Activated naive CD8-positive, alpha-beta T cell treated with anti-CD3 and anti-CD28 coated beads, Interleukin-2, amount 10 ng/mL, durations not matched to agents 7 days and 5 days (primary cell): ENCODE data around the gene TAS2R43. TPM values are rescaled to one million over a fixed set of nuclear protein-coding genes. Genes with fewer than 3 reads are reported as not detected.
"Not testable (repeated sequence)": the region's sequence is repeated elsewhere in the genome, so short reads cannot be mapped to it uniquely, and the experiment has no call there.

Experiments used
- ATAC-seq: fragments of 150-1000 bp; cut with Tn5 transposase; one replicate; pipeline ENCODE4 v1.10.0; 2021; ENCODE audit warnings: low read depth, moderate library complexity
- POLR2A ChIA-PET: fragments of 350-600 bp; sonication (Branson Sonifier 250); formaldehyde crosslinking; loops from one replicate; lab custom pipeline; 2021; ENCODE audit warnings: antibody characterized with exemption; lab: Charles Lee
- DNase-seq: peaks from one replicate; pipeline ENCODE4 v3.0.0; 2021
- H3K27ac Mint-ChIP-seq: one replicate; pipeline ENCODE4 v1.8.0; 2022; ENCODE audit warnings: mild to moderate bottlenecking, mixed read lengths
- H3K27me3 Mint-ChIP-seq: one replicate; pipeline ENCODE4 v1.8.0; 2022; ENCODE audit warnings: mild to moderate bottlenecking, moderate library complexity, mixed read lengths
- H3K36me3 Mint-ChIP-seq: one replicate; pipeline ENCODE4 v1.8.0; 2021; ENCODE audit warnings: mild to moderate bottlenecking, mixed read lengths
- H3K4me1 Mint-ChIP-seq: one replicate; pipeline ENCODE4 v1.8.0; 2021; ENCODE audit warnings: mixed read lengths
- H3K4me3 Mint-ChIP-seq: one replicate; pipeline ENCODE4 v1.8.0; 2022; ENCODE audit warnings: mild to moderate bottlenecking, moderate library complexity, mixed read lengths
- H3K9me3 Mint-ChIP-seq: one replicate; pipeline ENCODE4 v1.8.0; 2021; ENCODE audit warnings: mixed read lengths
- total RNA-seq, 2 experiments: library from RNA; stranded (reverse); gene quantifications; one replicate each; pipeline ENCODE4 v1.2.3, GENCODE V29; 2021

TAS2R43 gene
- total RNA-seq, 2 experiments from 2014 or later, result 0.39 to 0.54 TPM

DNA sequence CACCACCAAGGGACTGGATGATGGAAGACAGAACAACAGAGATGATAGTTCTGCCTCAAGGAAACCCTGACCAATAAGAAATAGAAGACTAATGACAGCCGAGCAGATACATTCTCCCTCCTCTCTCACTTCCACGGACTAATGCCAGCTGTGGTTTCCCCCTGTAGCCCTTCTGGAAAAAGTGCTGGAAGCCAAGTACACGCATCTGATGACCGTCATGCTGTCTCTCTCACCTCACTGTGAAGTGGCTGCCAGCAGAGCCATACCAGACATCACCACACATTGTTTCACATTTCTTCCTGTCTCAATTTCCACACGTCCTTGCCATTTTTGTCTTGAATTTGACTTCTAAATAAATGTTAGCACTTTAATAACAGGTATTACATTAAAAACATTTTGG, 2.9 kb downstream of the TAS2R43 start:
- Mint-ChIP-seq H3K4me3 (no peak overlapping the region), H3K9me3 (no peaks in the 10 kb centered on the region), H3K27ac (no peak overlapping the region), H3K36me3 (peaks cover 6% of the 10 kb centered on the region), H3K4me1 (no peaks in the 10 kb centered on the region), H3K27me3 (no peaks in the 10 kb centered on the region)
- ATAC-seq (no peak), DNase-seq (no peak)
- POLR2A ChIA-PET, result no interaction called here

DNA sequence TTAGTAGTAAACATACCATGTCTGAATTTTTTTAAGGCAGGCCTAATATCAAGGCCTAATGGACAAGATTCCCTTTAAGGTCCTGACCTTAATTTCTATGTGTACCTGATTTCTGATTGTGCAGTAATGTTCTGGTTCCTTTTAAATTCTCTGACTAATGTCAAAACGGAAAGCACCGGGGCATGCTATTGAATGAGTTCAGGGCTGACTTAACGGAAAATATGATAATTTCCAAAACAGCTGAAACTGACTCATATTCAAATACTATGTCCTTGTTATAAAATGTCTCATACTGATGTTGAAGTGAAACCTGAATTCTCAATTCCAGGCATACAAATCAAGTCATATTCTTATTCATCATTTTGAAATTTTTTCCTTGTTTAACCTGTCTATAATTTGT, 6.7 kb downstream of the TAS2R43 start:
- POLR2A ChIA-PET, result no interaction called here

DNA sequence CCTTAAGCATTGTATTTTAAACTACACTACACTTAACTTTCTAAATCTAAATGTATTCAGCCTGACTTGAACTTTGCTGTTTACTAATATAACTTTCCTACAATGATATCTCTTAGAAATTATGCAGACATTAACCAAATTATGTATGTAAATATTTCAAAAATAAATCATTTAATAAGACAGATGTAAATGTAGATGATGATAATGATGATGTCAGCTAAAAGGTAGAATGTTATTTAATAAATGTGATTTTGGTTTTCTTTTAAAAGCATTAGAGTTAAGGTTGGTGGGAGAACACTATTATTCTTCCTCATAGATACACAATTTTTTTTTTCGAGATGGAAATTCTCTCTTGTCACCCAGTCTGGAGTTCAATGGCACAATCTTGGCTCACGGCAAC, 10.1 kb downstream of the TAS2R43 start:
- peaks cover 27% of the 10 kb centered on the region for H3K36me3 Mint-ChIP-seq
- H3K27me3 Mint-ChIP-seq, result no peaks in the 10 kb centered on the region
- ATAC-seq, result no peak
- POLR2A ChIA-PET, result no interaction called here
- H3K4me3 Mint-ChIP-seq, result no peak overlapping the region
- no peaks in the 10 kb centered on the region for H3K4me1 Mint-ChIP-seq
- DNase-seq, result no peak
- H3K27ac Mint-ChIP-seq, result no peak overlapping the region
- H3K9me3 Mint-ChIP-seq, result peaks cover 13% of the 10 kb centered on the region

More for the DNA sequence above, 6.7 kb downstream of the TAS2R43 start:
- ATAC-seq (no peak), DNase-seq (no peak)
- Mint-ChIP-seq H3K9me3 (peaks cover 11% of the 10 kb centered on the region), H3K36me3 (peaks cover 19% of the 10 kb centered on the region), H3K27me3 (no peaks in the 10 kb centered on the region), H3K4me3 (no peak overlapping the region), H3K27ac (no peak overlapping the region), H3K4me1 (no peaks in the 10 kb centered on the region)

DNA sequence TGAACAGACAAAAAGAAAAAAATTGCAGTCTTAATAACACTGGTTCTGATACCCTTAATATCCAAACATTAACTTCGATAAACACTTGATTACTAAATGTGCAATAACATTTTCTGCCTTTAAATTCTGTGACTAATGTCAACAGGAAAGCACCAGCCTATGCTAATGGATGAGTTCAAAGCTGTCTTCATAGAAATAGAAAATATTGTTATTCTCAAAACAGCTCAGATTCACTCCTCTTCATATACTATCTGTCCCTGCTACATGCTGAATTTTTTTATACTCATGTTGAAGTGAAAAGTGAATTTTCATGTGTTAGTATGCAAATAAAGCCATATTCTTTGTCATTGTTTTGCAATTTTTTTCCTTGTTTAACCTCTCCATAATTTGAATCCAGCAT, 13.9 kb downstream of the TAS2R43 start:
- POLR2A ChIA-PET, result no interaction called here
- H3K36me3 Mint-ChIP-seq, result peaks cover 24% of the 10 kb centered on the region
- H3K27me3 Mint-ChIP-seq, result no peaks in the 10 kb centered on the region
- H3K4me3 Mint-ChIP-seq, result no peak overlapping the region
- H3K27ac Mint-ChIP-seq, result no peak overlapping the region
- peaks cover 7% of the 10 kb centered on the region for H3K9me3 Mint-ChIP-seq
- no peak for DNase-seq
- ATAC-seq, result no peak
- no peaks in the 10 kb centered on the region for H3K4me1 Mint-ChIP-seq

DNA sequence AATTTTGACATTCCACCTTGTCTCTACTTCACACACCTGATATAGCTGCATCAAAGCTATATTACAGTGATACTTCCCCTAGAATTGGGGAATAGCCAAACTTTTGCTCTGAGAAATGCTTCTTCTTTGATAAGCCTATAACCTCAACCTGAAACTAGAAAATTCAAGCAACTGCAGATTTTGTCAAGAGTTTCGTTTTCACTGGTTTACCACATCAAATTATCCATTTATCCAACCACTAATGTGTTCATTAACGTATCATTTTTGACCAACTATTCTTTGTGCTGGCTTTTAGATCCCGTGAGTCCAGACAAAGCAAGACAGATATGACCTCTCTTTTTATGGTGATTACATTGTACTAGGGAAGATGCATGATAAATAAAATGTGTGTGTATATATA, 16.5 kb downstream of the TAS2R43 start:
- POLR2A ChIA-PET, result no interaction called here
- DNase-seq (no peak), ATAC-seq (no peak)
- Mint-ChIP-seq H3K4me3 (no peak overlapping the region), H3K4me1 (no peaks in the 10 kb centered on the region), H3K27ac (no peak overlapping the region), H3K9me3 (peaks cover 3% of the 10 kb centered on the region), H3K36me3 (peaks cover 27% of the 10 kb centered on the region), H3K27me3 (no peaks in the 10 kb centered on the region)

DNA sequence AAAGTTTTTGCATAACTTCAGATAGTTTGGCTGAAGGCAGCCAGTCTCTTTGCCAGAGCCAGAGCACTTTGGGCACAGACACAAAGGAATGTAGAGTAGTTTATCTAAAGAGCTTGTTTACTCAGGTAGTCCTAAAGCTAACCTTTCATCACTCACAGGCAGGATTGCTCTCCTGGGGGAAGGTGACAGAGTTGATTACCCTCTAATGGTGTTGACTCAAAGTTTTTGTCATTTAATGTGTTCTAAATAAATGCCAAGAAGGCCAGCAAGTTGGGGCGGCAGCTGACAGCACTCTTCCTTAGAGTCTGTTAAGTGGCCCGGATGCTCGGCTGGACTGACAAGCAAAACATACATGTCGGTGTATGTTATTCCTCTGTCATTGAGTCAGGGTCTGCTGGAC, 20.7 kb downstream of the TAS2R43 start:
- DNase-seq (no peak), ATAC-seq (no peak)
- H3K36me3 Mint-ChIP-seq, result peaks cover 16% of the 10 kb centered on the region
- H3K4me3 Mint-ChIP-seq, result no peak overlapping the region
- H3K9me3 Mint-ChIP-seq, result peaks cover 3% of the 10 kb centered on the region
- H3K27me3 Mint-ChIP-seq, result no peaks in the 10 kb centered on the region
- no peak overlapping the region for H3K27ac Mint-ChIP-seq
- H3K4me1 Mint-ChIP-seq, result no peaks in the 10 kb centered on the region
- POLR2A ChIA-PET, result interaction anchor here (1.2 kb wide), 1 partner anchor 52 kb away, joined by 3 read pairs; no protein-coding TSS in a partner anchor

DNA sequence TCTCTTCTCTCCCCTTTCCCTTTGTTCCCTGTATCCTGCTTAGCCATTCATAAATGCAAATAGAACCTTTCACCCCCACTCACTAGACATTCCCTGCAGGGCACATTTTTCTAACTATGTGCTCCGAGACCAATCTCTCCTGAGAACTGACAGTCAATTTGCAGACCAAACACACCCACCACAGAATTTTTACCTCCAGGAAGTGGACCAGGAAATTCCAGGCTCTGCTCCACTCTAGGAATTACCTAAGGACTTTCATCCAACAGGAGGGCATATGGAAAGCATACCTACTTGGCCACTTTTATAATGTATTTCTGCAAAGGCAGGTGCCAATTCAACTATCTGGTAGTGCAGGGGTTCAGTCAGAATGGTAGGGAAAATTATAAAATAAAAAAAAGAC, 21.1 kb downstream of the TAS2R43 start:
- Mint-ChIP-seq H3K27ac (no peak overlapping the region), H3K4me1 (no peaks in the 10 kb centered on the region), H3K9me3 (peaks cover 3% of the 10 kb centered on the region), H3K36me3 (peaks cover 14% of the 10 kb centered on the region), H3K27me3 (no peaks in the 10 kb centered on the region), H3K4me3 (no peak overlapping the region)
- POLR2A ChIA-PET, result interaction anchor here (1.2 kb wide), 1 partner anchor 51 kb away, joined by 3 read pairs; no protein-coding TSS in a partner anchor
- ATAC-seq (no peak), DNase-seq (no peak)

DNA sequence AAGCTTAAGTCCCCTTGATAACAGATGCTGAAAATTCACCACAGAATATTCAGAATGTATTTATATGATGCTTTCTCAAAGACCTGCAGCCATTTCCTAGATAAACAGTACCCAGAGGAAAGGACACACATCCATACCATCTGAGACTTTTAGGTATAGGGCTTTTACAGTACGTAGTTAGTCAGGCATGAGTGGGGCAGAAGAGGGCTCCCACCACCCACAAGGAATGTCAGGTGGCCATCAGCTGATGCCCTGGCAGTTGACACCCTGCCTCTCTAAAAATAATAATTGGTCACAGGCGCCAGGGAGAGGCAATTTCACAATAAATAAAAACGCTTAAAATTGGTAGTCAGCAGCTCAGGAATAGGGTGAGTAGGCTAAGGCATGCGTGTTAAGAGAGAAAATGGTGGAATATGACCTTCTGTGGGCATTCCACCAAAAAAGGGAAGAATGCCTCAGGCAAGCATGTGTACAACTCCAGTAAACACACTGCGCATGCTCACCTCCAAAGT, 22.2 kb downstream of the TAS2R43 start:
- H3K4me1 Mint-ChIP-seq, result no peaks in the 10 kb centered on the region
- no peak overlapping the region for H3K27ac Mint-ChIP-seq
- H3K36me3 Mint-ChIP-seq, result peaks cover 18% of the 10 kb centered on the region
- no peaks in the 10 kb centered on the region for H3K27me3 Mint-ChIP-seq
- ATAC-seq (no peak), DNase-seq (no peak)
- H3K9me3 Mint-ChIP-seq, result peaks cover 3% of the 10 kb centered on the region
- POLR2A ChIA-PET, result no interaction called here
- H3K4me3 Mint-ChIP-seq, result no peak overlapping the region

DNA sequence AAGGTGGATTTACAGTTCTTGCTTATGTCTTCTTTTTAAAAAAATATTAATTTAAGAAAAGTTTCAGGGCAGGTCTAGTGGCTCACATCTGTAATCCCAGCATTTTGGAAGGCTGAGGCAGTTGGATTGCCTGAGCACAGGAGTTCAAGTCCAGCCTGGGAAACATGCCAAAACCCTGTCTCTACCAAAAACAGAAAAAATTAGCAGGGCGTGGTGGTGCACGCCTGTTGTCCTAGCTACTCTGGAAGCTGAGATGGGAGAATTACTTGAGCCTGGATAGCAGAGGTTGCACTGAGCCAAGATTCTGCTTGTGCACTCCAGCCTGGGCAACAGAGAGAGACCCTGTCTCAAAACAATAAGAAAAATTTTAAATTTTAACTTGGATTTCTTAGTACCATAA, 24.6 kb downstream of the TAS2R43 start:
- no peaks in the 10 kb centered on the region for H3K27me3 Mint-ChIP-seq
- no peak overlapping the region for H3K4me3 Mint-ChIP-seq
- POLR2A ChIA-PET, result no interaction called here
- H3K27ac Mint-ChIP-seq, result no peak overlapping the region
- peaks cover 21% of the 10 kb centered on the region for H3K36me3 Mint-ChIP-seq
- peaks cover 3% of the 10 kb centered on the region for H3K9me3 Mint-ChIP-seq
- no peak for ATAC-seq
- no peak for DNase-seq
- no peaks in the 10 kb centered on the region for H3K4me1 Mint-ChIP-seq

DNA sequence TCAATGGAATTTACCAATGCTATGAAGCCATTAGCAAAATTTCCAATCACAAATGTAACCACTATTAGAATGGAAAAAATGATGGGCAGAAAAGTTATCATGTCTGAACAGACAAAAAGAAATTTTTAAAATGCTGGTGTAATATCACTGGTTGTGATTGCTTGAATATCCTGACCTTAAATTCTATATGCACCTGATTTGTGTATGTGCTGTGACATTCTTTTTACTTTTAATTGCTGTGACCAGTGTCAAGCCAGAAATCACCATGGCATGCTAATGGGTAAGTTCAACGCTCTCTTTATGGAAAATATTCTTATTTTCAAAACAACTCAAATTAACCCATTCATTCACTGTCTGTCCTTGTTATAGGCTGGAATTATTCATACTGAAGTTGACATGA, 29.9 kb downstream of the TAS2R43 start, which contains the start of gene TAS2R46:
Gene TAS2R46 (minus strand): TSS at position 101 of the 400 bp plus-strand sequence. CDS start 0 bp downstream, at position 101.
- POLR2A ChIA-PET, H3K4me3 Mint-ChIP-seq, H3K4me1 Mint-ChIP-seq, H3K27ac Mint-ChIP-seq, DNase-seq, H3K9me3 Mint-ChIP-seq, H3K27me3 Mint-ChIP-seq, ATAC-seq: not testable (repeated sequence)
- H3K36me3 Mint-ChIP-seq, result peaks cover 18% of the 10 kb centered on the region

DNA sequence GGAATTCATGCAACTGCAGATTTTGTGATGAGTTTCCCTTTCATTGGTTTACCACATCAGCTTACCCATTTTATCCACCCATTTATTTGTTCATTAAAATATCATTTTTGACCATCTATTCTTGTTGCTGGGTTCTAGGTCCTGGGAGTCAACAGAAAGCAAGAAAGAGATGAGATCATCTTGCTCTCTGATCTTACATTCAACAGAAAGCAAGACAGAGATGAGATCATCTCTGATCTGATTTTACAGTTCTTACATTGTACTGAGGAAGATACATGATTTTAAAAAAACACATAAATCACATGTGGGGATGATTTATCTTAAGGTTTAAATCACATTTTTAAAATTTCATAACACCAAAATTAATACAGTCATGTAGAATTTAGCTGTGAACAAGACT, 32.3 kb downstream of the TAS2R43 start:
- H3K27ac Mint-ChIP-seq, result no peak overlapping the region
- DNase-seq (no peak), ATAC-seq (no peak)
- peaks cover 24% of the 10 kb centered on the region for H3K36me3 Mint-ChIP-seq
- POLR2A ChIA-PET, result no interaction called here
- no peak overlapping the region for H3K4me3 Mint-ChIP-seq
- H3K9me3 Mint-ChIP-seq, result peaks cover 2% of the 10 kb centered on the region
- H3K4me1 Mint-ChIP-seq, result no peaks in the 10 kb centered on the region
- H3K27me3 Mint-ChIP-seq, result no peaks in the 10 kb centered on the region

DNA sequence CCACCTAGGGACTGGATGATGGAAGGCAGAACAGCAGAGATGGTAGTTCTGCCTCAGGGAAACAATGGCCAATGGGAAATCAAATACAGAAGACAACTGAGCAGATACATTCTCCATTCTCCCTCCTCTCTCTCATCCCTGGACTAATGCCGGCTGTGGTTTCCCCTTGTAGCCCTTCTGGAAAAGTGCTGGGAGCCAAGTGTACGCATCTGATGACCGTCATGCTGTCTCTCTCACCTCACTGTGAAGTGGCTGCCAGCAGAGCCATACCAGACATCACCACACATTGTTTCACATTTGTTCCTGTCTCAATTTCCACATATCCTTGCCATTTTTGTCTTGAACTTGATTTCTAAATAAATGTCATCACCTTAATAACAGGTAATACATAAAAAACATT, 33.1 kb downstream of the TAS2R43 start:
- H3K9me3 Mint-ChIP-seq, result peaks cover 2% of the 10 kb centered on the region
- DNase-seq, result no peak
- H3K4me1 Mint-ChIP-seq, result no peaks in the 10 kb centered on the region
- POLR2A ChIA-PET, result no interaction called here
- peaks cover 18% of the 10 kb centered on the region for H3K36me3 Mint-ChIP-seq
- no peak overlapping the region for H3K4me3 Mint-ChIP-seq
- no peak overlapping the region for H3K27ac Mint-ChIP-seq
- H3K27me3 Mint-ChIP-seq, result no peaks in the 10 kb centered on the region
- ATAC-seq, result no peak

DNA sequence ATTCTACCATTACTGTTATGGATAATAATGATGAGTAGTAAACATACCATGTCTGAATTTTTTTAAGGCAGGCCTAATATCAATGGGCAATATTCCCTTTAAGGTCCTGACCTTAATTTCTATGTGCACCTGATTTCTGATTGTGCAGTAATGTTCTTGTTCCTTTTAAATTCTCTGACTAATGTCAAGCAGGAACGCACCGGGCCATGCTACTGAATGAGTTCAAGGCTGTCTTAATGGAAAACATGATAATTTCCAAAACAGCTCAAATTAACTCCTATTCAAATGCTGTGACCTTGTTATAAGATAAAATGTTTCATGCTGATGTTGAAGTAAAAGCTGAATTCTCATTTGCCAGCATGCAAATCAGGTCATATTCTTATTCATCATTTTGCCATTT, 36.8 kb downstream of the TAS2R43 start:
- POLR2A ChIA-PET, result no interaction called here
- no peak overlapping the region for H3K4me3 Mint-ChIP-seq
- H3K4me1 Mint-ChIP-seq, result no peaks in the 10 kb centered on the region
- no peaks in the 10 kb centered on the region for H3K27me3 Mint-ChIP-seq
- no peak overlapping the region for H3K27ac Mint-ChIP-seq
- H3K36me3 Mint-ChIP-seq, result peaks cover 29% of the 10 kb centered on the region
- H3K9me3 Mint-ChIP-seq, result peaks cover 6% of the 10 kb centered on the region
- no peak for DNase-seq
- no peak for ATAC-seq

DNA sequence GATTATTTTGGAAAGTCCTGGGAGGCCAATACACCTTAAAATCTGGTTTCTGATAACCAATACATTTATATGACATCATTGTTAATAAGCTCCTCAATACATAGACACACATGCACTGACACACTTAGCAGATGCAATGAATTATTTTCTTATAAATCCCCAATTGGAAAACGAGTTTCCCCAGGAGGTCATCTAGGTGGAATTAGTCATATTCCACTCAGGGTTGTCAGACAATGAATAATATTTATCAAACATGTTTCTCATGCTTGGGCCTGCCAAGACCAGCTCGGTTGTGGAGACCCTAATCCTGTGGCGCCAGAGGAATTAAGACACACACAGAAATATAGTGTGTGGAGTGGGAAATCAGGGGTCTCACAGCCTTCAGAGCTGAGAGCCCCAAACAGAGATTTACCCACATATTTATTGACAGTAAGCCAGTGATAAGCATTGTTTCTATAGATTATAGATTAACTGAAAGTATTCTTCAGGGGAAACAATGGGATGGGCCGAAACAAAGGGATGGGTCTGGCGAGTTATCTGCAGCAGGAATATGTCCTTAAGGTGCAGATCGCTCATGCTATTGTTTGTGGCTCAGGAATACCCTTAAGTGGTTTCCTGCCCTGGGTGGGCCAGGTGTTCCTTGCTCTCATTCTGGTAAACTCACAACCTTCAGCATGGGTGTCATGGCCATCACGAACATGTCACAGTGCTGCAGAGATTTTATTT, 42.1 kb downstream of the TAS2R43 start:
- POLR2A ChIA-PET, H3K4me1 Mint-ChIP-seq, DNase-seq, H3K9me3 Mint-ChIP-seq, H3K27me3 Mint-ChIP-seq, H3K27ac Mint-ChIP-seq, H3K4me3 Mint-ChIP-seq, ATAC-seq: not testable (repeated sequence)
- peaks cover 42% of the 10 kb centered on the region for H3K36me3 Mint-ChIP-seq
